PC-3 (cell line): ENCODE measurements around the gene SAG.

Source experiments
- EZH2 ChIP-seq: fragments of 300-600 bp; sonication (generic); IDR thresholded peaks from one replicate; pipeline ENCODE4 v1.6.1; 2017; ENCODE audit warnings: antibody characterized with exemption, mild to moderate bottlenecking, low read length; ENCODE audit not compliant: unreplicated experiment
- EZH2phosphoT487 ChIP-seq: fragments of 300-600 bp; sonication (generic); IDR thresholded peaks from 2 replicates; pipeline ENCODE4 v1.6.1; 2018; ENCODE audit warnings: mild to moderate bottlenecking, antibody characterized with exemption, low read length, borderline replicate concordance
- TF ChIP-seq, protein P1 (sequence below): fragments of 300-600 bp; sonication (generic); conservative IDR thresholded peaks from 2 replicates; pipeline ENCODE4 v1.5.1; 2017; ENCODE audit warnings: antibody characterized with exemption, low read depth, mild to moderate bottlenecking, low read length

DNA sequence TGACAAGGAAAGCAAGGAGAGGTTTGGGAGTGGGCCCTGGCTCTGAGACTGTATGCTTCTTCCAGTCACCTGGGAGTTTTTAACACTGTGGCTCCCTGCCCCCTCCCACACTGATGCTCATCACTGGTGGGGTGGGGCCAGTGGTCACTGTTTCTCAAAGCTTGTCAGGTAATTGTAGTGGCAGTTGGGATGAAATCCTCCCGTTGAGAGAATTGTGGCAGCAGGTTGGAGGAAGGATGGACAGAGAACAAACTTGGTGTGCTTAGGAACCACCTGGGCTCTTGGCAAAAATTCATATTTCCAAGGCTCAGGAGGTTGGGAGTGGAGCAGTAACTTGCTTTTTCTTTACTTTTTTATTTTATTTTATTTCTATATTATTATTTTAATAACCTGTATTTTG lies 71.8 kb downstream of the SAG start:
- TF ChIP-seq, protein P1, sequence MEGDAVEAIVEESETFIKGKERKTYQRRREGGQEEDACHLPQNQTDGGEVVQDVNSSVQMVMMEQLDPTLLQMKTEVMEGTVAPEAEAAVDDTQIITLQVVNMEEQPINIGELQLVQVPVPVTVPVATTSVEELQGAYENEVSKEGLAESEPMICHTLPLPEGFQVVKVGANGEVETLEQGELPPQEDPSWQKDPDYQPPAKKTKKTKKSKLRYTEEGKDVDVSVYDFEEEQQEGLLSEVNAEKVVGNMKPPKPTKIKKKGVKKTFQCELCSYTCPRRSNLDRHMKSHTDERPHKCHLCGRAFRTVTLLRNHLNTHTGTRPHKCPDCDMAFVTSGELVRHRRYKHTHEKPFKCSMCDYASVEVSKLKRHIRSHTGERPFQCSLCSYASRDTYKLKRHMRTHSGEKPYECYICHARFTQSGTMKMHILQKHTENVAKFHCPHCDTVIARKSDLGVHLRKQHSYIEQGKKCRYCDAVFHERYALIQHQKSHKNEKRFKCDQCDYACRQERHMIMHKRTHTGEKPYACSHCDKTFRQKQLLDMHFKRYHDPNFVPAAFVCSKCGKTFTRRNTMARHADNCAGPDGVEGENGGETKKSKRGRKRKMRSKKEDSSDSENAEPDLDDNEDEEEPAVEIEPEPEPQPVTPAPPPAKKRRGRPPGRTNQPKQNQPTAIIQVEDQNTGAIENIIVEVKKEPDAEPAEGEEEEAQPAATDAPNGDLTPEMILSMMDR = no peak
- no peak for TF ChIP-seq EZH2
- TF ChIP-seq EZH2phosphoT487 = no peak
